H1 (cell line): Measurements from ENCODE around the gene MACROH2A1.

Experiments
- BRCA1 ChIP-seq: IDR thresholded peaks from 2 replicates; pipeline ENCODE4 v1.6.1; 2012; ENCODE audit warnings: low read depth, low read length, improper control_type of control experiment
- CHD7 ChIP-seq: fragments of 300-600 bp; sonication (generic); IDR thresholded peaks from 2 replicates; pipeline ENCODE4 v1.7.1; 2012; ENCODE audit warnings: low read length, moderate library complexity, mild to moderate bottlenecking, inconsistent platforms; ENCODE audit not compliant: insufficient replicate concordance
- MAFK ChIP-seq: IDR thresholded peaks from 2 replicates; pipeline ENCODE4 v1.6.1; 2012; ENCODE audit warnings: low read depth, mild to moderate bottlenecking, improper control_type of control experiment, low read length
- SP1 ChIP-seq: IDR thresholded peaks from 2 replicates; pipeline ENCODE4 v1.6.1; 2011; ENCODE audit warnings: low read depth, low read length
- TAF1 ChIP-seq: IDR thresholded peaks from 2 replicates; pipeline ENCODE4 v1.6.1; 2011; ENCODE audit warnings: mild to moderate bottlenecking, low read depth, low read length
- TF ChIP-seq, protein P1 (sequence below), 3 experiments: IDR thresholded peaks; 1 replicate in 2 of 3; 2 replicates in 1 of 3; pipeline versions ENCODE4 v1.5.1 to v1.6.1; 2011; ENCODE audit warnings: low read length in 3 of 3, mild to moderate bottlenecking in 3 of 3, inconsistent platforms in 2 of 3, low read depth in 1 of 3, moderate library complexity in 1 of 3; ENCODE audit not compliant: insufficient read depth in 1 of 3; ENCODE audit errors: control extremely low read depth in 1 of 3

DNA sequence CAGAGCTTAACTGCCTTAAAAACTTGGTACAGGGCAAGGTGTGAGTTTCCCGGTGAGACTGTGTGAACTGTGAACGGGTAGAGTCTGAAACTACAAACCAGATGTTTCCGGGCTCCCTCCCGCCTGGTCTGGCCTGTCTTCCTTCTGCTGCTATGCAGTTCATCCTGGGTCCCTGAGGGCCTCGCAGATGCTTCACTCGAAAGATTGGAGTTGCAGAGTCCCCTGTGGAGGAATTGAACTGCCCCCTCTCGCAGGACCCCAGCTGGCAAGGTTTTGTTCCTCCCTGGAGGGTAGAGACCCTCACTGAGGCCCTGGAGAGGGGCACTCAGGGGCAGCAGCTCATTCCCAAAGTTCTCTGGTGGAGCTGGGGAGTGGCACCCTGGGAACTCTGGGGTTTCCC, 47.6 kb upstream of the MACROH2A1 start:
- TF ChIP-seq SP1 (no peak), TAF1 (no peak), BRCA1 (no peak), CHD7 (no peak), MAFK (no peak)
- TF ChIP-seq, protein P1, sequence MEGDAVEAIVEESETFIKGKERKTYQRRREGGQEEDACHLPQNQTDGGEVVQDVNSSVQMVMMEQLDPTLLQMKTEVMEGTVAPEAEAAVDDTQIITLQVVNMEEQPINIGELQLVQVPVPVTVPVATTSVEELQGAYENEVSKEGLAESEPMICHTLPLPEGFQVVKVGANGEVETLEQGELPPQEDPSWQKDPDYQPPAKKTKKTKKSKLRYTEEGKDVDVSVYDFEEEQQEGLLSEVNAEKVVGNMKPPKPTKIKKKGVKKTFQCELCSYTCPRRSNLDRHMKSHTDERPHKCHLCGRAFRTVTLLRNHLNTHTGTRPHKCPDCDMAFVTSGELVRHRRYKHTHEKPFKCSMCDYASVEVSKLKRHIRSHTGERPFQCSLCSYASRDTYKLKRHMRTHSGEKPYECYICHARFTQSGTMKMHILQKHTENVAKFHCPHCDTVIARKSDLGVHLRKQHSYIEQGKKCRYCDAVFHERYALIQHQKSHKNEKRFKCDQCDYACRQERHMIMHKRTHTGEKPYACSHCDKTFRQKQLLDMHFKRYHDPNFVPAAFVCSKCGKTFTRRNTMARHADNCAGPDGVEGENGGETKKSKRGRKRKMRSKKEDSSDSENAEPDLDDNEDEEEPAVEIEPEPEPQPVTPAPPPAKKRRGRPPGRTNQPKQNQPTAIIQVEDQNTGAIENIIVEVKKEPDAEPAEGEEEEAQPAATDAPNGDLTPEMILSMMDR (IDR thresholded peaks at IDR 0.05; ENCODE audit: control extremely low read depth in 1 of 3, insufficient read depth in 1 of 3, low read depth in 1 of 3, low read length in 3 of 3) = no peak
